GM19238 (cell line): Measurements from ENCODE around the gene L3MBTL1.
"Not testable (repeated sequence)": the region's sequence is repeated elsewhere in the genome, so short reads cannot be mapped to it uniquely, and the experiment has no call there.

Experiments
- DNase-seq: peaks from one replicate; pipeline ENCODE4 v3.0.0; 2011; ENCODE audit warnings: low spot score; ENCODE audit not compliant: insufficient read length

Gene L3MBTL1

DNA sequence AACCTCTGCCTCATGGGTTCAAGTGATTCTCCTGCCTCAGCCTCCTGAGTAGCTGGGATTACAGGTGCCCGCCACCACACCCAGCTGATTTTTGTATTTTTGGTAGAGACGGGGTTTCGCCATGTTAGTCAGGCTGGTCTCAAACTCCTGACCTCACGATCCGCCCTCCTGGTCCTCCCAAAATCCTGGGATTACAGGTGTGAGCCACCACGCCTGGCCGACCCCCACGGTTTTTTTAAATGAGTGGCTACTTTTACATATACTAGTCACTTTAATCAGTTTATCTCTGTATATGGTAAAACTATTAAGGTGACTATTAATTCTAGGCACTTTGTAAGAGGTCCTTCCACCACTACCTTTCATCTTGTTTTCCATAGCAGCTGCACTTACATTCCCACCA is 5.5 kb upstream of the L3MBTL1 start:
- not testable (repeated sequence) for DNase-seq

DNA sequence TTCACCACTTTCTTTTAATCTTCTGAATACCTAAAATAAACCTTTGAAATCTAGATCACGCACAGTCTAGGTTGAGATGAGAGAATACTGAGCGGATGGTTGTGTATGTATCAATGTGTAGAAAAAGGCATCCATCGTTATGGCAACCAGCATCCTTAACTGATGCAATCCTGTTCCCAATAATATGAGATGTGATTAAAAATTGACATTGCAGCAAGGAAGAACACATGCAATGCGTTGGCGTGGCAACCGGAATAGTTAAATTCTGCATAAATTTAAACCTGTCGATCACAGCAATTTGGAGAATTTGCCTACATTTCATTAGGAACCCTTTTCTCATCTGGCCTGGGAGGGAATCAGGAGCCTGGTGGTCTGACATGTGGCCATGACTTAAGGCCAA is 1.3 kb upstream of the L3MBTL1 start:
- DNase-seq = no peak

DNA sequence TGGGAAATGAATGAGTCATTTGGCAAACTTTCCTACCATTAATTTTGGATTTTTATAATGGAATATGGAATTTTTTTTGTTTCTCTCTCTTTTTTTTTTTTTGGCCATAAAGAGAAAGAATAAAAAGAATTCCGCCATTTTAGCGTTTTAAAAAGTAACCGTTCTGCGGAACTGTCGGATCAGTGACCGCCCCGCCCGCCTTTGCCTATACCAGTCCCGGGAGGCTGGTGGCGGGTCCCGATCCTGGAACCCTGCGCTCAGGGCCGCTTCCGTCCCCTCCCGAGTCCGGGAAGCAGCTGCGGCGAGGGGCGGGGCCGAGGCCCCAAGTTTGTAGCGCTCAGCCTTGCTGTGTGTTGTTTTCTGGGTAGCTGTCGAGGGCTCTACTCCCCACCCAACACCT is 609 bp downstream of the L3MBTL1 start:
- DNase-seq = no peak

DNA sequence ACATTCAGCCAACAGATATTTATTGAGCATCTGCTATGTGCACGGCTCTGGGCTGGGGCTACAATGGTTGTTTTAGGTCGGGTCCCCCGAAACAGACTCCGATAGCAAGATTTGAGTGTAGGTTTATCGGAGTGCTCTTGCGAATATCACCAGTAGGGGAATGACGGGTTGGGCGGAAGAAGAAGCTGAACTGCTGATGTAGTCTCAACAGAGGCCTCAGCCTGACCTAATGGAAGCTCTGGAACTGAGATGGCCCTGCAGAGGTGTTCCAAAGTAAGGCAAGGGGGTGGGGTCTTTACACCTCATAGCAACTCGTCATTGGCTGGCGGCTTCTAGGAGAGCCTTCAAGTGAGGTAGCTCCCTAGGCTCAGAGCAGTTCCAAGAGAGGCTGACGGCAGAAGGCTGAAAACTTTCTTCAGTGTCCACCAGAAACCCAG is 1.1 kb downstream of the L3MBTL1 start:
- DNase-seq = no peak

DNA sequence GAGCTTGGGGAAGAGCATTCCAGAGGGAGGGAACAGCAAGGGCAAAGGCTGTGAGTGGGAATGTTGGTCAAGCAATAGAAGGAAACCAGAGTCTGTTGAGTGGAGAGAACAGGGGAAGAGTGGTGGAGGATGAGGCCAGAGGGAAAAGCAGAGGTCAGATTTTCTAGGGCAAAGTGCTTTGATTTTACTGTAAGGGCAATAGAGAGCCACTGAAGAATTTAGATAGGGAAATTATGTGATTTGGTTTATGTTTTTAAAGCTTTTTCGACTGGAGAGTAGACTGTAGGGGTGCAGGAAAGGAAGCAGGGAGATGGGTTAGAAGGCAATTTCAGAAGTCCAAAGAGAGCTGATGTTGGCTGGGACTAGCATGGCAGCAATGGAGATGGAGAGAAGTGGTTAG is 4.4 kb downstream of the L3MBTL1 start:
- no peak for DNase-seq

DNA sequence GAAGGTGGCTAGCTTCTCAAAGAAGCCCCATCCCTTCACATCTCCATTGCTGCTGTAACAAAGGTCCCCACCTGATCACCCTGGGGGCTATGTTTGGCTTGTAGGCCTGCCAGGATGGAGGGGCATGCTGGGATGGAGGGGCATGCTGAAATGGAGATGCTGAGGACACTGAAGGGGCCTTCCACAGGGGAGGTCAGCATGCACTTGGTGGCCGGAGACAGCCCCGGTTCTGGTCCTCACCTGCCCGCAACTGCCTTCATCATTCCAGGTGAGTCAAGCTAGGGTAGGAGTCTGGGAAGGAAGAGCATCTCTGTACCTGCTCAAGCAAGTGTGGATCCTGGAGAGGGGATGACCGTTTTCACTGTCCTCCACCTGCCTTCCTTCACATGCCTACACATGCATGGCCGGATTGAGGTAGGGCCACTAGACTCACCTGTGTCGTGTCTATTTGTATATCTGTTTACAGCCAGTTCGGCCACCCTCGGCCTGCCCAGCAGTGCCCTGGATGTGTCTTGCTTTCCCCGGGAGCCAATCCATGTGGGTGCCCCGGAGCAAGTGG is 6.0 kb downstream of the L3MBTL1 start:
- no peak for DNase-seq

DNA sequence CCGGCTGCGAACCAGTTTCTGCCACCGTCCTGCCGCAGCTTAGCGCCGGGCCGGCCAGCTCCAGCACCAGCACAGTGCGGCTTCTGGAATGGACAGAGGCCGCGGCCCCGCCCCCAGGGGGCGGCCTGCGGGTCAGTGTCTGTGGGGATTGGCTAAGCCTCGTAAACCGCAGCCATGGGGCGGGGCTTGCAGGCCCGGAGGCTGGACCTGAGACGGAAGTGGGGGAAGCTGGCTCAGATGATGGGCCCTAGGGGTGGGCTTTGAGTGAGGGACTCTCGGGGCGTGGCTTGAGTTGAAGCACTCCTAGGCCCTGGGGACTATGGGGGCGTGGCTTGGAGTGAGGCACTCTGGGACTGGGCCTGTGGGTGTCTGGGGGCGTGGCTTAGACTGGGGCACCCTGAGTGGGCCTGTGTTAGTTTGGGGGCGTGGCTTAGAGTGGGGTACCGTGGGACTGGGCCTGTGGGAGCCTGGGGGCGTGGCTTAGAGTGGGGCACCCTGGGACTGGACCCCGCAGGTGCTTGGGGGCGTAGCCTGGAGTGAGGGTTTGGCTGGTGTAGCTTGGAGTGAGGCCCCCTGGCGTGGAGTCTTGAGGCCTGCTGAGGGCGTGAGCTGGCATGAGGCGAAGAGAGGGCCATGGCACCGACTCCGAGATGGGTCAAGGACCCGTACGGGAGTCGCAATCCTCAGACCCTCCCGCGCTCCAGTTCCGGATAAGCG is 6.6 kb downstream of the L3MBTL1 start:
- DNase-seq = peak; percentile 91

DNA sequence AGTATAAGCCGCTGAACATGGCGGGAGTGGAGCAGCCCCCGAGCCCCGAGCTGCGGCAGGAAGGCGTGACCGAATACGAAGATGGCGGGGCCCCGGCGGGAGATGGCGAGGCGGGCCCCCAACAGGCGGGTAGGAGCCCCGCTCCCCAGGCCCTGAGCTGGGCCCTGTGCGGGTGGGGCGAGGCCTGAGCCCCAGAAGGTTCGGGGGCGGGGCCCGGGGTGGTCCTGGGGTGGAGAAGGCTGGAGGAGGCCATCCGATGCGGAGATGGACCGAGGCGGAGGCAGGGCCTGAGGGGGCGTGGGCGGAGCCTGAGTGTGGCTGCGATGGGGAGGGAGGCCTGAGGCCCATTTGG is 7.1 kb downstream of the L3MBTL1 start:
- DNase-seq = no peak

DNA sequence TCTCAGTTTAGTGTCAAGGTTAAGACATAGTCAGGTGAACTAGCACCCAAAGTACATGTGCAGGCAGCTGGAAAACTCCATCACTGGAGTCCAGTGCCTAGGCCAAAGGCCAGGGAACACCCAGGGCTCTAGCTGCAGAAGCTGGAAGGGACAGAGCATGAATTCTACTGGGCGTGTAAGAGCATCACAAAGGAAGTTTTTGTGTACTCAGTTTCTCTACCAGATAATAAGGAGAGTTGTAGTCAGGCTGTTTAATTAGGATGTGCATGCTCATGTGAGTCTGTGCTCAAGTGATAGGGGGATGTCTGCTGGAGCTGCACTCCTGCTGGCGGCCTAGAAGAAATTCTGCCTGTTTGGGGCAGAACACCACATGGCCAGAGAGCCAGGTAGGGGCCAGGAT is 8.1 kb downstream of the L3MBTL1 start:
- no peak for DNase-seq

DNA sequence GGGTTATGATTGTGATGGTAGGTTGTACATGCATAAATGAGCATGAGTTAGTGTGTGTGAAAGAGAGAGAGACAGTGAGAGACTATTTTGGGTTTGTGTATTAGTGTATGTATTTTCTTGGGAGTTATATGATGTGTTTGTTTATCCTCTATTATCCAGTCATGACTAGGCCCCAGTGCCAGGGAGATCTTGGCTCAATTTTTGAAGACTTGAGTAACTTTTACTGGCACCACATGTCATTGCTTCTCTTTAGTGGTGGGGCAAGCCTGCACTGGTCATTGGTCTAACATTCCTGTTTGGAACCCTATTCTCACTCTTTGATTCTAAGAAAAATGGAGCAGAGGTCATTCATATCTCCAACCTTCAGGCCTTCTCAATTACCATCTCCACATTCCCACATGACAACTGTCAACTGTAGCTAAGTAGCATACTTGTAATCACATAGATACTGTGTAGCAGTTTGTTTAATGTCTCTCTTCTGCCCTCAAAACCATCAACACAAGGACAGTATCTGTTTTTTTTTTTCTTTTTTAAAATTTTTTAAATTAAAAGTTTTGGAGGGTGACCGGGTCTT is 8.8 kb downstream of the L3MBTL1 start:
- DNase-seq = no peak

DNA sequence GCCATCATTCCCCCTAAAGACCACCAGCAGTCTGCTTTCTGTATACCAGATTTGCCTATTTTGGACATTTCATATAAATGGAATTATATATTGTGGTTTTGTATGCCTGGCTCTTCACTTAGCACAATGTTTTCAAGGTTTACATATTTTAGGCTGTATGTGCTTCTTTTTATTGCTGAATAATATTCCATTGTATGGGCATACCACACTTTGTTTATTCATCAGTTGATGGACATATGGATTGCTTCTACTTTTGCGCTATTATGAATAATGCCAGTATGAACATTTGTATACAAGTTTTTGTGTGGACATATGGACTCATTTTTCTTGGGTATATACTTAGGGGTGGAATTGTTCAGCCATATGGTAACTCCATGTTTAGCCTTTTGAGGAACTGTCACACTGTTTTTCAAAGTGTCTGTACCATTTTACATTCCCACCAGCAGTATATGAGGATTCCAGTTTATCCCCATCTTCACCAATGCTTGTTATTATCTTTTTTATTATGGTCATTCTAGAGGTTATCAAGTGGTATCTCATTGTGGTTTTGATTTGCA is 12.7 kb downstream of the L3MBTL1 start:
- no peak for DNase-seq

DNA sequence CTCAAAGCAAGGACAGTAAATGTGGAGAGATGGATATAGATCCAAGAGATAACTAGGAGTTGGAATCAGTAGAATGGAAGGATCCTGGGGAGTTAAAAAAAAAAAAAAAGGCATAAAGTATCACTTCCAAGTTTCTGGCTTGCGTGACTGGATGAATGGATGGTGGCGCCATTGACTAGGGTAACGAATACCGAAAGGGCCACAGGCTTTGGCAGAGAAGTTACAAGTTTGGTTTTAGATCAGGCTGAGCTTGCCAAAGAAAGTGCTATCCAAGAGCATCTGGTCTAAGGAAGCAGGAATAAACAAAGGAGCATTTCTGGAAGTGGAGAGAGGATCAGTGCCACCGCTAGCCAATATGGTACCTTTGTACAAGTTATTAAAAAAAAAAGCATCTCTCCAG is 17.5 kb downstream of the L3MBTL1 start:
- DNase-seq = no peak

DNA sequence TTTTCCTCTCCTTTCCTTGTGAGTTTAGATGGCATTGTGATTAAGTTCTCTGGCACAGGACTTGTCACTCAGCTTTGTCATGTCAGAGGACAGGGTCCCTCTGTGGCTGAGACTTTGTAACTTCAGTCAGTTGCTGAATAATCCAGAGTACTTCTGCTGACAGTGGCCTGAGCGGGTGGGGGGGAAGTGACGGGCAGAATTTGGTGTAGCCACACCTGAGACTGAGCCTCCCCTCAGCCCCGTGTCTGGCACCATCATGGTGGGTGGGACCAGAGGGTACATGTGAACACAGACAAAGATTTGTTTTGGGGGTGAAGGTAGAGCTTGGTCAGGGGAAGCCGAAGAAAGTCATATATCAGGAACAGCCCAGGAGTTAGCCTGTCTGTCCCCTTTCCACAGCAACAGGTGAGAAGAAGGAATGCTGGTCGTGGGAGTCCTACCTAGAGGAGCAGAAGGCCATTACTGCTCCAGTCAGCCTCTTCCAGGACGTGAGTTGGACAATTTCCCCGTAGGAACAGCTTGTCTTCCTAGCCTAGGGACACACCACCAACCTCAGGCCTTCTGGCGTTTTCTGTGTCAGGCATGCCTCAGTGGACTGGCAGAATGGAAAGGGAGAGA is 20.9 kb downstream of the L3MBTL1 start:
- no peak for DNase-seq

DNA sequence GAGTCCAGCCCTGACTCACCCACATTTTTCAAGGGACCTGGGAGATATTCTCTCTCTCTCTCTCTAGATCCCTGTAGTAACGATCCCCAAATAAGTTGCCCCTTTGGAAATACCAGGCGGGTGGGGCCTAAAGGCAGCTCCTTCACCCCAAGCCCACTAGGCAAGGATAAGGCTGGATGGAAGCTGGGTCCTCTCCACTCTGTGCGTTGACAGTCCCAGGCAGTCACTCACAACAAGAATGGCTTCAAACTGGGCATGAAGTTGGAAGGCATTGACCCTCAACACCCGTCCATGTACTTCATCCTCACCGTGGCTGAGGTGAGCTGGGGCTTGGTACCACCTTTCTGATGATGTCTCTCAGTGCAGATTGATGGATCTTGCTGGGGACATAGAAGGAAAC is 21.6 kb downstream of the L3MBTL1 start:
- no peak for DNase-seq

DNA sequence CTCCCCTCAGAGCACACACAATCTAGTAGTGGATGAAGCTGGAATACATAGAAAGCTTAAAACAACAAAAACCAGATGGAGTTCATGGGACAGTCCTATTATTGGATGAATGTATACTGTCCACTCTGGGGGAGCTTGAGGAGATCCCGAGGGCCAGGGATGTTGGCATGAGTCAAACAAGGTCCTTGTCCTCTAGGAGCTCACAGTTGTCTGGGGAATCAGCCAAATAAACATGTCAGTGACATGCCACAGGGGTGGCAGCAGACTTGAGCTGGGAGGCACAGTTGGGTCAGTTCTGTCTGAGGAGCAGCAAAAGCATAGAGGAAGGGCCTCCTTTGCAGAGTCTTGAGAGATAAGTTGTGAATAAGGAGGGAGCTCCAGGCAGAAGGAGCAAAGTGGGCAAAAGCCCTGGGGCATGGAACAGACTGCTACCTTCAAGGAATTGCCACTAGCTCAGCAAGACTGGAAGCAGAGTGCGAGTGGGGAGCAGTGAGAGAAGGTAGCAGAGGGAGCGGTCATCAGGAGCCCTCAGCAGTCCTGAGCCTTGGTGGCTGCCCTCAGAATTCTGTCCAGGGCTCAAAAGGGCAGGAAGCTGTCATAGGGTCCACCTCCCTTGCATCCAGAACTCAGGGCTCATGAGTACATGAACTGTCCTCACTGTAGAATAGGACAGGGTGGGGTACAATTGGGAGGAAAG is 22.1 kb downstream of the L3MBTL1 start:
- DNase-seq = no peak

DNA sequence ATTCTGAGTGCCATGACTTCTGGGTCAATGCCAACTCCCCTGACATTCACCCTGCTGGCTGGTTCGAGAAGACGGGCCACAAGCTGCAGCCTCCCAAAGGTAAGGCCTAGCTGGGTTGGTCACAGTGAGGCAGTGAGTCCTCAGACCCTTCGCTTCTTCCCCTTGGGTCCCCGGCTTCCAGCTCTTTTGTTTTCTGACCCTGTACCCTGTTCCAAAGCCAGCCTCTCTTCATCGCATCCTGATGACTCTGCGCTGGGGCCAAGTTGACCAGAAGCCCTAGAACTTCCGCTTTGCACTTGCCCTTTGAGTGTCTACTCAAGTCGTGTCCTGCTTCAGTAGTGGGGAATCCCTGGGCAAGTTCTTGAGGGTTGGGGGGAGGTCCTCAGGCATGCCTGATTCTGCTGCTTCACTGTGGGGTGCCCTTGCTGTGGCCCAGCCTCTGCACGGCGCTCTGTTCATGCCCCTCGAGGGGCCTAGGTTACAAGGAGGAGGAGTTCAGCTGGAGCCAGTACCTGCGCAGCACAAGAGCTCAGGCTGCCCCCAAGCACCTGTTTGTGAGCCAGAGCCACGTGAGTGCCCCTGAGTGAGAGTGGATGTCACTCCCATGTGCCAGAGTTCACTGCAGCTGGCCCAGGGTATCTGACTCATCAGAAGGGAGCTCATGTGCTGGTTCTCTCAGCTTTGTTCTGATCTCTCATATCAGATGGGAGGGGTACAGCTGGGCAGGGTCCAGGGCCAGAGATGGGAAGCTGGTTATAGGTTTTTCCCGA is 23.0 kb downstream of the L3MBTL1 start:
- no peak for DNase-seq

DNA sequence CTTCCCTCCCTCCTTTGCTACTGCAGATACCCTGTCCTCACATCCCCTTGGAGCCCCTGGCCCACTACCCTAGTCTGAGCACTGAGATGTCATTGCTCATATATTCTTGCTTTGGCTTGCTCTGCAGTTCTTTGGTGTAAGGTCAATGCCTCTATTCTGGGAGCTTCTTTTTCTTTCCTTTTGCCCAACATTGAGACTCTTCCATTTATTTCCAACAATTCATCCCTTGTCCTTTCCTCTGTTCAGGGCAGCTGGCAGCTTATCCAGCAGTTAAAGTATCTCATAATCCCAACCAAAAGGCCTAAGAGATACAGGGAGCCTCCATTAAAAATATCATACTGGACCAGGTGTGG is 23.6 kb downstream of the L3MBTL1 start:
- no peak for DNase-seq

DNA sequence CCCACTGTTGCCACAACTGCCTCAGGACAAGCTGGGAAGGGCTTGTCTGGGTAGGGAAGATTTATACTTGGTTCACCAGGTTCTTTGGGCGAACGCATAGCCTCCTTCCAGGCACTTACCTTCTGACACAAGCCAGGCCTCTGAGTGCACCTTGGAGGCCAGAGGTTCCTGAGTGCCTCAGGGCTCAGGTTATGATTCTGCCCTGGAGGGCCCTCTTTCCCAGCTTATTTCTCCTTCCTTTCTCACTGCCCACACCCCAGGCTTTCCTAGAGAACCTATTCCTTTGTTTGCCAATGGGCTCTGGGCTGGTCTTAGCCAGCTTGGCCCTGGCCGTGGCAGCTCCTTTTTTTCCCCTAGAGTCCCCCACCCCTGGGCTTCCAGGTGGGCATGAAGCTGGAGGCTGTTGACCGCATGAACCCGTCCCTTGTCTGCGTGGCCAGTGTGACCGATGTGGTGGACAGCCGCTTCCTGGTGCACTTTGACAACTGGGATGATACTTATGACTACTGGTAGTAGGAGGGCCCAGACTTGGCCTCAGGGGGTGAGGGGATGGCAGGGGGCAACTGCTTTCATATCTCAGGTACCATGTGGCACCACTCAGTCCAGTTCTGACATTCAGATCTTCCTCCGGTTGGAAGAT is 25.0 kb downstream of the L3MBTL1 start:
- no peak for DNase-seq

DNA sequence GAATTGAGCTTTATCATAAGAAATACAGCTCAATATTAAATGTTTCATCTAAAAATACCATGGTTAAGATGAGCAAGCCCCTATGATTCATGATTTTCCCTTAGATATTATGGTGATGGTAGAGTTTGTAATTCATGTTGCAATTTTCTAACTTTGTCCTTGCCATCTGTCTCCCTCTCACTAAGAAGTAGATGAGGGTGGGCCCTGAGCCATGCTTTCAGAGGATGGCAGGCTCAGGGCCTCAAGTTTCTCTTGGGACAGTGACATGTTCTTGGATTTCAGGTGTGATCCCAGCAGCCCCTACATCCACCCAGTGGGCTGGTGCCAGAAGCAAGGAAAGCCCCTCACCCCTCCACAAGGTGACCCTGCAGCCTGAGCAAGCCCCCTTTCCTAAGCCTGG is 25.6 kb downstream of the L3MBTL1 start:
- DNase-seq = no peak

DNA sequence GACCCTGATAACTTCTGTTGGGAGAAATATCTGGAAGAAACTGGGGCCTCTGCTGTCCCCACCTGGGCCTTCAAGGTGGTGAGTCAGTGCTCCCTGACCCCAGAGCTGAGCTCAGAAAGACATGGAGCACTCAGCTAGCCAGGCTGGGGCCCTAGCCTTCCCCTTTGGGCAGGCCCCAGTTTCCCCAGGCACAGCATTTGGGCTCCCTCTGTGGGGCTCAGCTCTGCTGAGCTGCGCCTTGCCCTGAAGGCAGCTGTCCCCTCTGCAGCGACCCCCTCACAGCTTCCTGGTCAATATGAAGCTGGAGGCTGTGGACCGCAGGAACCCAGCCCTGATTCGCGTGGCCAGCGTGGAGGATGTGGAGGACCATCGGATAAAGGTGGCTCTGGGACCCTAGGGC is 26.5 kb downstream of the L3MBTL1 start:
- no peak for DNase-seq
